Activated naive CD8-positive, alpha-beta T cell treated with anti-CD3 and anti-CD28 coated beads, Interleukin-2, amount 50 U/mL, for 24 hours (primary cell): ENCODE data around the gene GABRR3.
A peak's percentile ranks its signal among the peaks of the same experiment; 100 is the strongest.

Source experiments
- ATAC-seq: fragments of 150-1000 bp; cut with Tn5 transposase; one replicate; pipeline ENCODE4 v1.10.0; 2021
- DNase-seq: peaks from one replicate; pipeline ENCODE4 v3.0.0; 2021
- H3K27ac Mint-ChIP-seq: one replicate; pipeline ENCODE4 v1.8.0; 2021; ENCODE audit warnings: mild to moderate bottlenecking, mixed read lengths
- H3K27me3 Mint-ChIP-seq: one replicate; pipeline ENCODE4 v1.8.0; 2021; ENCODE audit warnings: mixed read lengths
- H3K36me3 Mint-ChIP-seq: one replicate; pipeline ENCODE4 v1.8.0; 2021; ENCODE audit warnings: low read depth, mixed read lengths
- H3K4me1 Mint-ChIP-seq: one replicate; pipeline ENCODE4 v1.8.0; 2021; ENCODE audit warnings: mixed read lengths
- H3K4me3 Mint-ChIP-seq: one replicate; pipeline ENCODE4 v1.8.0; 2021; ENCODE audit warnings: mild to moderate bottlenecking, moderate library complexity, mixed read lengths
- H3K9me3 Mint-ChIP-seq: one replicate; pipeline ENCODE4 v1.8.0; 2021; ENCODE audit warnings: mixed read lengths

GABRR3 gene

DNA sequence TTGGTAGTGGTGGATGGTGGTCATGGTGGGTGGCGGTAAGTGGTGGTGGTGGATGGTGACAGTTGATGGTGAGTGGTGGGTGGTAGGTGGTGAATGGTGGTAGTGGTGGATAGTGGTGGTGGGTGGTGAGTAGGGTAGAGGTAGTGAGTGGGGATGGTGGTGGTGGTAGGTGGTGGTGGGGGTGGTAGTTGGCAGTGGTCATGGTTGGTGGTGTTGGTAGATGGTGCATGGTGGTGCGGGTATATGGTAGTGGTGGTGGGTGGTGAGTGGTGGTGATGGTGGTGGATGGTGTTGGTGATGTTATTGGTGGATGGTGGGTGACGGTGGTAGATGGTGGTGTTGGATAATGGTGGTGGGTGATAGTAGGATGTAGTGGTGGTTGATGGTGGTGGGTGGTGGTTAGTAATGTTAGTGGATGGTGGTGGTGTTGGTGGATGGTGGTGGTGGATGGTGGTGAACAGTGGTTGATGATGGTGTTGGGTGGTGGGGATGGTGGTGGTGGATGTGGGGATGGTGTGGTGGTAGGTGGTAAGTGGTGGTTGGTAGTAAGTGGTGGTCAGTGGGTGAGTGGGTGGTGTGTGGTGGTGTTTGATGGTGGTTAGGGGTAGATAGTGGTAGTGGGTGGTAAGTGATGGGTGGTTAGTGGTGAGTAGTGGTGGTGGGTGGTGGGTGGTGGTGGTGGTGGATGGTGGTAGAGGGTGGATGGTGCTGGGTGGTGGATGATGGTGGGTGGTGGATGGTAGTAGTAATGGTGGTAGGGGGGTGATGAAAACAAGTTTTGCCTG is 46.1 kb downstream of the GABRR3 start:
- H3K4me1 Mint-ChIP-seq, result peaks cover 17% of the 10 kb centered on the region
- H3K27ac Mint-ChIP-seq, result no peak overlapping the region
- no peak for ATAC-seq
- no peak overlapping the region for H3K4me3 Mint-ChIP-seq
- H3K27me3 Mint-ChIP-seq, result peaks cover 2% of the 10 kb centered on the region
- no peak for DNase-seq
- no peaks in the 10 kb centered on the region for H3K36me3 Mint-ChIP-seq
- peaks cover 5% of the 10 kb centered on the region for H3K9me3 Mint-ChIP-seq

DNA sequence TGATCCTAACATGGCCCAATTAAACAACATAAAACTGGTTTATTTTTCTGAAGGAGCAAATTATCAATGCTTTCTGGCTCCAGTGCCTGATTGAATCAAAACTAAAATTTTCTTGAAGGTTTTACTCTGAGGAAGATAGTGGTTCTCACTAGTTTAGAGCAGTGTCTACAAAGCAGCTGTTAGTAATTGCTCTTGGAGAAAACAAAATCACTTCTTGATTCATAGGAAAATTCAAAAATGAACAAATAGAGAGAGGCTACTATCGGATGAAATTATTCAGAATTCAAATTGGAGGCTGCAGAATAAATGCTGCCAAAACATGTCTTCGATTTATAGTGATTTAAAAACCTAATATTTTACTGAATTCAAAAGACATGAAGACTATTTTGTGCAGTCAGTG is 47.8 kb downstream of the GABRR3 start:
- H3K4me3 Mint-ChIP-seq, result no peak overlapping the region
- no peak overlapping the region for H3K27ac Mint-ChIP-seq
- no peaks in the 10 kb centered on the region for H3K36me3 Mint-ChIP-seq
- H3K27me3 Mint-ChIP-seq, result peaks cover 2% of the 10 kb centered on the region
- DNase-seq (no peak), ATAC-seq (no peak)
- peaks cover 24% of the 10 kb centered on the region for H3K4me1 Mint-ChIP-seq
- H3K9me3 Mint-ChIP-seq, result peaks cover 5% of the 10 kb centered on the region

DNA sequence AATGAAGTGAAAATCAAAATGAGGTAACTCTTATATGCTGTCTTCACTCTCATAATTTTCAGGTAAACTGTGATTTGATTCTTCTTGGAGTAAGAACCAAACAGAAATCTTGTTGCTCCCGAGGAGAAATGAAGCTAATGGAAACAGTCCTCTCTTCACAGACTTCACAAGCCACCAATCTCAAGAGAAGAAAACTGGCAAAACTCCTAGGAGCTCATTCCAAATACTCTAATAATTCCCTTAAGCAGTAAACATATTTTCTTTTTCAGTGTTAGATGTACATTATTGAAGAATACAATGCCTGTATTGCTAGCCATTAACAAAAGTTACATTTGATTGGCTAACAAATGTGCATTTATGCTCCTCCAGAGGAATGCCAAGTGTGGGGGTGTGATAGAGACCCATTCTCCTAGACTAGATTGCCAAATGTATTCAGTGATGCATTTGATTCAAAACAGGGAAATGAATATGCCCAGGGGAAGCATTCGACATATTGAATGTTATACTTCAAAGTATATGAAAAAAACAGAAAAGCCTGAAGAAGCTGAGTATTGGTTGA is 51.1 kb downstream of the GABRR3 start:
- Mint-ChIP-seq H3K27ac (no peak overlapping the region), H3K36me3 (no peaks in the 10 kb centered on the region), H3K27me3 (peaks cover 2% of the 10 kb centered on the region), H3K4me3 (no peak overlapping the region), H3K4me1 (peaks cover 28% of the 10 kb centered on the region), H3K9me3 (peaks cover 5% of the 10 kb centered on the region)
- ATAC-seq (no peak), DNase-seq (no peak)

DNA sequence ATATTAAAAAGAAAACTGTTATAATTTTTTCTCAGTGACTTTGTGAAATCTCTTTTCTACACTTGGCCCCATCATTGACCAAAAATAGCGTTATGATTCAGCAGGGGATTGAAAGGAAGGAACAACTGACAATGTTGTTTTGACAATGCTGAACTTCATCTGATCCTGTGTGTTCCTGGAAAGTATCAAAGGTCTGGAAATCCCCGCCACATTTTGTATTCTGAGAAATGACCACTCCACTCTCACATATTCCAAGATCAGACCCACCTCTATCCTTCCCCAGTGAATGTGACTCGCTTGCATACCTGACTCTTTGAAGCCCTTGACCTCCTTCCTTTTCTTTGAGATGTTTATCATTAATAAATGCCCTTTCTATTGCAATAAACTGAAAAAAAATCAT is 53.2 kb downstream of the GABRR3 start:
- DNase-seq, result no peak
- H3K27ac Mint-ChIP-seq, result peak overlapping the region; percentile 68

DNA sequence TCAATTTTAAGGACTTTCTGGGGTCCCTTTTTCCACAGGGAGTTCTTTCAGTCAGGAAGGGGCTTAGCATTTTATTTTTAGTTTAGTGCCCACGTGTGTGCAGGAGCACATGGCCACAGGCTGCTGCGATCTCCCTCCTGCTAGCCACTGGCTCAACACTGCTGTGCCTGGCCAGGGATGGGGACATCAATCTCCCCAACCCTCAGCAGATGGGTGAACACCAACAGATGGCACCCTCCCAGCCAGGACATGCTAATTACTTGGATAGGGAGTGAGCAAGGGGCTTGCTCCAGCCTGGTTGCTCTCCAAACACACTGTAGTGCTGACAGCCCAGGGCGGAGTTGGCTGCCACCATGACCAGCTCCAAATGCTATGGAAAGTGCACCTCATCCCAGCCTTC is 55.5 kb downstream of the GABRR3 start:
- Mint-ChIP-seq H3K27me3 (peaks cover 2% of the 10 kb centered on the region), H3K36me3 (no peaks in the 10 kb centered on the region), H3K27ac (no peak overlapping the region), H3K9me3 (no peaks in the 10 kb centered on the region), H3K4me1 (peaks cover 28% of the 10 kb centered on the region), H3K4me3 (no peak overlapping the region)
- DNase-seq (no peak), ATAC-seq (no peak)

More for the DNA sequence above, 53.2 kb downstream of the GABRR3 start:
- peak; percentile 84 for ATAC-seq
- H3K36me3 Mint-ChIP-seq, result no peaks in the 10 kb centered on the region
- H3K4me1 Mint-ChIP-seq, result peaks cover 28% of the 10 kb centered on the region
- peaks cover 2% of the 10 kb centered on the region for H3K27me3 Mint-ChIP-seq
- no peaks in the 10 kb centered on the region for H3K9me3 Mint-ChIP-seq
- H3K4me3 Mint-ChIP-seq, result no peak overlapping the region

DNA sequence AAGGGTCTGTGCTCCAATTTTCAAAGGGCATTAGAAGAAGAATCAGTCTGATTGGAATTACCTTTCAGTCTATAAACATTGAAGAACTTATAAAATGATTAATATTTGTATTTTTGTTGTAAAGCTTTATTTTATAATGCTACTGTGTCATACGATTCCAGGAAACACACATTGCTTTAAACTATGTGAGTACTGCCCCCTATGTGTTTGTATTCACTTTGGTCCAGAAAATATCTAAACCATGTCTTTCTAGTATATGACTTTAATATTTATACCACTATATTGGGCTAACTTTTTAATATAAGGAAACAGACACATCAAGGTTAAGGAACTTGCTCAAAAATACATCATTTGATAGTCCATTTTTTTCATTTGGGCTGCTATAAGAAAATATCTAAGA is 59.6 kb downstream of the GABRR3 start:
- peaks cover 11% of the 10 kb centered on the region for H3K36me3 Mint-ChIP-seq
- ATAC-seq (no peak), DNase-seq (no peak)
- no peak overlapping the region for H3K27ac Mint-ChIP-seq
- H3K4me3 Mint-ChIP-seq, result no peak overlapping the region
- no peaks in the 10 kb centered on the region for H3K27me3 Mint-ChIP-seq
- H3K9me3 Mint-ChIP-seq, result no peaks in the 10 kb centered on the region
- H3K4me1 Mint-ChIP-seq, result peaks cover 28% of the 10 kb centered on the region

DNA sequence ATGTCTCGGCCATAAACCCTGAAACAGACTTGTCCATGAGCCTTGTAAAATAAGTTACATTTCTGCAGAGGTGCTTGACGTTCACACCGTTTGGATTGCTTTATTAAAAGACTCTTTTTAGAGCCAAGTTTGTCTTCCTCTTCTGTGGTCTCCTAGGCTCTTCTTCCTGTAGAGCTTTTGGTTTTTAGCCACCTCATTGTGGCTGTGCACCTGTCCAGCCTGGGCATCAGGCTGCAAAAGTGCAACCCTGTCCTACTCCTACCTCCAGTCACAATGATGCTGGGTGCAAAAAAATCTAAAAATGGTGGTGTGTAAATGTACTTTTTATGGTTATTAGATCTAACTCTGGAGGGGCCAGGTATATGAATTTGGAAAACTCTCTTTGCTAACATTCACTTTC is 60.1 kb downstream of the GABRR3 start:
- H3K36me3 Mint-ChIP-seq, result peaks cover 15% of the 10 kb centered on the region
- H3K4me3 Mint-ChIP-seq, result no peak overlapping the region
- DNase-seq, result no peak
- ATAC-seq, result no peak
- H3K27ac Mint-ChIP-seq, result no peak overlapping the region
- no peaks in the 10 kb centered on the region for H3K27me3 Mint-ChIP-seq
- H3K9me3 Mint-ChIP-seq, result no peaks in the 10 kb centered on the region
- peaks cover 30% of the 10 kb centered on the region for H3K4me1 Mint-ChIP-seq

DNA sequence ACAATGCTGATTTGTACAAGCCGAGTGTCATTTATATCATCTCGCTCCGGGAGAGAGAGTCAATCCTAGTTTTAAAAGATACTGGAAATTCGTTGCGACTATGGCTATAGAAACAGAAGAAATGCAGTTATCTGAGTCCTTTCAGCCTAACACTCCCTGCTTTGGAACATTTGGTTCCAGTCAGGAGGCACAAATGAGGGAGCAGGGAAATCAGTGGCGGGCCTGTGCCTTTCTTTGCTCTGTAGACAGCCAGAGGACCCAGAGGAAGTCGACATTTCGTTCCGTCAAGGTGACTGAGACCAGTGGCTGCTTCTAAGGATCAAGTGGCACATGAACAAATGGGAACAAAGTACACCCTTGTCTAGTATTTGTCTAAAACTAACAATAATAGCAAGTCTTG is 62.1 kb downstream of the GABRR3 start:
- no peak for DNase-seq
- Mint-ChIP-seq H3K27me3 (no peaks in the 10 kb centered on the region), H3K36me3 (peaks cover 20% of the 10 kb centered on the region), H3K27ac (peak overlapping the region; percentile 75), H3K9me3 (no peaks in the 10 kb centered on the region), H3K4me1 (peaks cover 50% of the 10 kb centered on the region), H3K4me3 (peak overlapping the region; percentile 61)
- ATAC-seq, result no peak

DNA sequence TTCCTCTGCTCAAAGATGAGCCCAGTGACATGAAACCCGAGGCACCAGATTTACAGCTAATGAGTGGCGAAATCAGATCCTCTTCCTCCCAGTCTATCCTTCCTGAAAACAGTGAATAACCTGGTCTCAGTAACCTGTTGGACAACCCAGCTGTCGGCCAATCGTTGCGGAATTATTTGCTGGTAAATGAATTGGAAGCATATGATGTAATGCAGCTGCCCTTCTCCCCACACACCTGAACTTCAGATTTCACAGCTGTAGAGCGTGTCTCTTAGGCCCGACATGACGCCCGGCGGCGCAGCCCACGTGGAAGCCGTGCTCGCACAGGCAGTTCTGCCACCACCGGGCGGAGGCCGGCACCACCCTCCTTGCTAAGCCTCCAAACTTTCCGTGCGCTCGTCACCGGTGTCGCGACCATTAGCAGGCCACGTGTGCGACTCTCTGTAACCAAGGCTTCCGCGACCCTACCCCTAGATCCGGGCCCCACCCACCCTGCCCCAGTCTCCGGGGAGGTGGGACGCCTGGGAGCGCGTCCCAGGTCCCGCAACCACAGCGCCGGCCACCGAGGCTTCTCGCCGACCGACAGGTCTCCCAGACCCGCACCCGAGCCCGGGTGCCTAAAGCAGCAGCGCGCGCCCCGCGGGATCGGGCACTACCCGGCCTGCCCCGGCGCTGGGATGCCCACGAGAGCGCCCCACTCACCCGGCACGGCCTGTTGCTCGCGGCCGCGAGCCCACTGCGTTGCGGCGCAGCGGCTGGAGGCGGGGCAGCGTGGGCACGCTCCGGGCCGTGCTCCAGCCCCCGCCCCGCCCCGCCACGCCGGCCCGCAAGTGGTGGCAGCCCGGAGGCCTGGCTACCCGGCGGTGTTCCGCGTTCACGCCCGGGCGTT is 63.2 kb downstream of the GABRR3 start, which contains the start of gene RIOX2:
TSS of gene RIOX2 (minus strand) at position 753 of the 889 bp plus-strand sequence. CDS start 4,838 bp downstream, outside the sequence.
- peak; percentile 89 for ATAC-seq
- peak within 1 kb of the TSS; percentile 99 for H3K4me3 Mint-ChIP-seq
- H3K36me3 Mint-ChIP-seq, result peaks cover 28% of the 10 kb centered on the region
- no peaks in the 10 kb centered on the region for H3K27me3 Mint-ChIP-seq
- peak within 1 kb of the TSS; percentile 99 for H3K27ac Mint-ChIP-seq
- peak; percentile 79 for DNase-seq
- no peaks in the 10 kb centered on the region for H3K9me3 Mint-ChIP-seq
- peaks cover 58% of the 10 kb centered on the region for H3K4me1 Mint-ChIP-seq

DNA sequence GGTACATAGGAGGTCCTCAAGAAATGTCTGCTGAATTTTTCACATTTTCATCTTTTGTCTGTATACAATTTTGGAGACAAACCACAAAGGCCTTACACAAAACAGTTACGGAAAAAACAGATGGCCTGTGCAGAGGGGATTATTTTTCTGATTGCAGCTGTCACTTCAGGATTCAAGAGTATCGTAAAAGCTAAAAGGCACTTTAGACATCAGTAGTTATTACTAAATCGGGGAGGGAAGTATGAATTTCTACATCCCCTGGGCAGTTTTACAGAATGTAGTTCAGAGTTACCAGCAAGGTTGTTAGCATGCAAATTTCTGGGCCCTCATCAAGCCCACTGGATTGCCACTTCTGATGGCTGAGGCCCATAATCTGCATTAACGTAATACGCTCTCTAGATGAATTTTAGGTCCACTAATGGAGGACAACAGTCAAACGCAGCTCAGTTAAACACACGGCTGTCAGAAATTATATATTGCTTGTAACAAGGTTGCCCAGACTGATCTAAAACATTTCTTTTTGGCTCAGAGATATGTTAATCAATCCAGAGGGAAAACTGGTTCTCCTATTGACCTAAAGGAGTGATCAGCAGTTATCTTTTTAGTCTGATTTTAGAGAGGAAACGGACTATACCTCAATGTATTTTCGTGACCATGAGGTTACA is 64.0 kb downstream of the GABRR3 start:
- ATAC-seq, result no peak
- Mint-ChIP-seq H3K4me1 (peaks cover 63% of the 10 kb centered on the region), H3K27ac (peak overlapping the region; percentile 99), H3K9me3 (no peaks in the 10 kb centered on the region), H3K4me3 (peak overlapping the region; percentile 99), H3K27me3 (no peaks in the 10 kb centered on the region), H3K36me3 (peaks cover 35% of the 10 kb centered on the region)
- no peak for DNase-seq

DNA sequence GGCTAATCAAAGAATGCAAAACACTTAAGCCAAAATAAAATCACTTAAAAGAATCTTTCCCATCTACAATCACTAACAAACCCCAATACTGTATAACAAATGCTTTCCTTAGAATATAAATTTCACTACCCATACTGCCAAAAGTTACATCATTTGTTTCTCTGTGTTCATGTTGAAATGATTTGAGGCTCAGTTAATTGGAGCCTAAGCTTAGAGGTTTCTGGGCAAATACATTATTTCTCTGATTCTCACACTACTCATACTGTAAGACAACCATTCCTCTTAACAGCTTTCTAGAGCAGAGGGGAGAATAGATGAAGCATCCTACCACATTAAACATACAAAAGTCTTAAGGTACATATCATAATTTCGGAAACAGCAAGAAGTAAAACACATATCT is 65.0 kb downstream of the GABRR3 start:
- Mint-ChIP-seq H3K27ac (peak overlapping the region; percentile 99), H3K4me1 (peaks cover 70% of the 10 kb centered on the region), H3K27me3 (no peaks in the 10 kb centered on the region), H3K9me3 (no peaks in the 10 kb centered on the region), H3K36me3 (peaks cover 38% of the 10 kb centered on the region), H3K4me3 (peak overlapping the region; percentile 99)
- no peak for ATAC-seq
- no peak for DNase-seq

DNA sequence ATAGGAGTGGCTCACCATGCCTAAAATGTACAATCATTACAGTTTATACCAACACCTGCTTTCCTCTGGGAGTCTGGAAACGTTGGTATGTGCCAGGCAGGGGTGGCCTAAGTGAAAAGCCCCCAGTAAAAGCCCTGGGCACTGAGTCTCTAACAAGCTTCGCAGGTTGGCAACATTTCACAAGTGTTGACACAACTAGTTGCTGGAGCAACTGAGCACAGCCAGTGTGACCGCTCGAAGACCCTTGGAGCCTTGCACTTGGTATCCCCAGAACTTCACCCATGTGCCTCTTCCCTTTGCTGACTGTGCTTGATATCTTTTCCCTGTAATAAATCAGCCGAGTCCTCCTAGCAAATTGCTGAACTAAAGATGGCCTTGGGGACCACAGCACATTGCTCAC is 65.6 kb downstream of the GABRR3 start:
- H3K27me3 Mint-ChIP-seq, result no peaks in the 10 kb centered on the region
- no peak for ATAC-seq
- H3K9me3 Mint-ChIP-seq, result no peaks in the 10 kb centered on the region
- peak overlapping the region; percentile 99 for H3K4me3 Mint-ChIP-seq
- peaks cover 42% of the 10 kb centered on the region for H3K36me3 Mint-ChIP-seq
- peaks cover 73% of the 10 kb centered on the region for H3K4me1 Mint-ChIP-seq
- no peak overlapping the region for H3K27ac Mint-ChIP-seq
- no peak for DNase-seq

DNA sequence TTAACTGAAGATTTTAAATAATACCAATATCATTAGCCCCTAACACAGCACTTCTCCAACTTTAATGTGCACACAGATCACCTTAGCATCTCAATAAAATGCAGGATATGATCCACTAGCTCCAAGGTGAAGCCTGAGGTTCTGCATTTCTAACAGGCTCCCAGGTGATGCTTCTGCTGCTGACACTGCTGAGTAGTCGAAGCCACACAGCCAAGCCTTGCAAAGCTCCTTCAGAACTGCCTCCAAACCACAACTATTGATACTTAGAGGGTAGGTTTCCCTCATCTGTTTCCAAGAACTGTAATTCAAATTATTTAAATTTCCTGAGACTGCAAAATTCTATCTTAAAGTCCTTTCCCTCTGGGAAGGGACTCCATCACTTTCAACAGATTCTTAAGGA is 66.7 kb downstream of the GABRR3 start:
- H3K36me3 Mint-ChIP-seq, result peaks cover 51% of the 10 kb centered on the region
- no peak overlapping the region for H3K27ac Mint-ChIP-seq
- ATAC-seq (no peak), DNase-seq (no peak)
- no peak overlapping the region for H3K4me3 Mint-ChIP-seq
- peaks cover 77% of the 10 kb centered on the region for H3K4me1 Mint-ChIP-seq
- no peaks in the 10 kb centered on the region for H3K9me3 Mint-ChIP-seq
- no peaks in the 10 kb centered on the region for H3K27me3 Mint-ChIP-seq

DNA sequence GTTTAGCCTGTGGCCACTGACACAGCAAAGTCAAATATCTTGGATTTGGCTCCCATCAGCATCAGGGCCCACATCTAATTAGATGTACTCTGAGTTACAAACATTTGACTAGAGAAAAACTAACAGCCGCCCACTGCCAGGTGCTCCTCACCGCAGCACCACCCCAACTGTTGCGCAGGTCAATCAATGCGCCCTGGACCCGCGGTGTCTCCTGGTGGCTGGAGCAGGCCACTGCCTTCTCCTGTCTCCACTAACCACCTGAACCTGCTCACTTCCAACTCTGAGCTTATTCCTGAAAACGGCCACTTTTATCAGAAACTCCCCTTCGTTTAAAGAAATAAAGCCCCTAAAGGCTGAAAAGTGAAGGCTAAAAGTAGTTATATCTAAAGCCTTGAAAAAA is 67.1 kb downstream of the GABRR3 start:
- no peak for ATAC-seq
- Mint-ChIP-seq H3K9me3 (no peaks in the 10 kb centered on the region), H3K27me3 (no peaks in the 10 kb centered on the region), H3K36me3 (peaks cover 51% of the 10 kb centered on the region), H3K4me3 (no peak overlapping the region), H3K27ac (no peak overlapping the region), H3K4me1 (peaks cover 73% of the 10 kb centered on the region)
- no peak for DNase-seq
